Cardiac muscle cell (in vitro differentiated cells and primary cell): Measurements from ENCODE around the gene KDM4B. TPM values are rescaled to one million over a fixed set of nuclear protein-coding genes. Genes with fewer than 3 reads are reported as not detected.

Experiments
- DNase-seq, 2 donors: peaks; one replicate each; pipeline versions ENCODE4 v3.0.0 to v3.0.0-alpha.2; 2010 to 2017; ENCODE audit warnings: low read depth in 1 of 2, low spot score in 1 of 2
- H3K27ac ChIP-seq: fragments of 200-600 bp; sonication (generic); 2 replicates; pipeline ENCODE4 v1.5.1; 2016
- H3K27me3 ChIP-seq: fragments of 200-600 bp; sonication (generic); 2 replicates; pipeline ENCODE4 v1.6.0; 2016; ENCODE audit warnings: control low read depth
- H3K36me3 ChIP-seq: fragments of 200-600 bp; sonication (generic); 2 replicates; pipeline ENCODE4 v1.5.1; 2016; ENCODE audit warnings: control low read depth
- H3K4me1 ChIP-seq: fragments of 200-600 bp; sonication (generic); 2 replicates; pipeline ENCODE4 v1.8.1; 2017; ENCODE audit warnings: low read depth, mild to moderate bottlenecking, mixed run types
- H3K4me3 ChIP-seq: fragments of 200-600 bp; sonication (generic); 2 replicates; pipeline ENCODE4 v1.5.1; 2016; ENCODE audit warnings: mild to moderate bottlenecking
- H3K9me3 ChIP-seq: fragments of 200-600 bp; sonication (generic); 2 replicates; pipeline ENCODE4 v1.5.1; 2017; ENCODE audit warnings: low read depth, mild to moderate bottlenecking, control low read depth
- polyA plus RNA-seq: library from polyadenylated mRNA; unstranded; fragments of >200 nt; fragmentation: Nextera tagmentation; extraction: Ambion mirVana; gene quantifications from 2 replicates; pipeline ENCODE4 v1.2.1, GENCODE V29; 2016
- total RNA-seq: library from RNA; depleted of rRNA; stranded (reverse); fragments of >200 nt; gene quantifications from 2 replicates; pipeline ENCODE4 v1.2.3, GENCODE V29; 2016
- TF ChIP-seq, protein P1 (sequence below): IDR thresholded peaks from 2 replicates; pipeline ENCODE4 v1.5.1; 2012; ENCODE audit warnings: low read depth, mild to moderate bottlenecking, low read length

Gene KDM4B
- total and polyA plus RNA-seq, 2 experiments from 2014 or later = 74.6 to 90.6 TPM

DNA sequence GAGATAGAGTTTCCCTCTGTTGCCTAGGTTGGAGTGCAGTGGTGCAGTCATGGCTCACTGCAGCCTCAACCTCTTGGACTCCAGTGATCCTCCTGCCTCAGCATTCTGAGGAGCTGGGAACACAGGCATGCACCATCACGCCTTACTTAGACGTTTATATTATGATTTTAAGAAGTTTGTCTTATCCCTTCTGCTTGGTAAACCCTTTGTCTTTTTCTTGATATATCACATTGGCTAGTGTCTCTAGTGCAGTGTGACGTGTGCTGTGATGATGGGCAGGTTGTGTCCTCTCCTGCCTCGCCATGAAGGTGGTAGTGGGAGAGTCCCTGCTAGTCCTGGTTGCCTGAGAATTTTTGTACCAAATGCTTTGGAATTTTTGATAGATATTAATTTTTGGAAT, 93.9 kb downstream of the KDM4B start:
- no peaks in the 10 kb centered on the region for H3K4me1 ChIP-seq
- DNase-seq = no peak
- no peak overlapping the region for H3K4me3 ChIP-seq
- peaks cover 20% of the 10 kb centered on the region for H3K36me3 ChIP-seq
- TF ChIP-seq, protein P1, sequence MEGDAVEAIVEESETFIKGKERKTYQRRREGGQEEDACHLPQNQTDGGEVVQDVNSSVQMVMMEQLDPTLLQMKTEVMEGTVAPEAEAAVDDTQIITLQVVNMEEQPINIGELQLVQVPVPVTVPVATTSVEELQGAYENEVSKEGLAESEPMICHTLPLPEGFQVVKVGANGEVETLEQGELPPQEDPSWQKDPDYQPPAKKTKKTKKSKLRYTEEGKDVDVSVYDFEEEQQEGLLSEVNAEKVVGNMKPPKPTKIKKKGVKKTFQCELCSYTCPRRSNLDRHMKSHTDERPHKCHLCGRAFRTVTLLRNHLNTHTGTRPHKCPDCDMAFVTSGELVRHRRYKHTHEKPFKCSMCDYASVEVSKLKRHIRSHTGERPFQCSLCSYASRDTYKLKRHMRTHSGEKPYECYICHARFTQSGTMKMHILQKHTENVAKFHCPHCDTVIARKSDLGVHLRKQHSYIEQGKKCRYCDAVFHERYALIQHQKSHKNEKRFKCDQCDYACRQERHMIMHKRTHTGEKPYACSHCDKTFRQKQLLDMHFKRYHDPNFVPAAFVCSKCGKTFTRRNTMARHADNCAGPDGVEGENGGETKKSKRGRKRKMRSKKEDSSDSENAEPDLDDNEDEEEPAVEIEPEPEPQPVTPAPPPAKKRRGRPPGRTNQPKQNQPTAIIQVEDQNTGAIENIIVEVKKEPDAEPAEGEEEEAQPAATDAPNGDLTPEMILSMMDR = no peak
- no peak overlapping the region for H3K27ac ChIP-seq
- no peaks in the 10 kb centered on the region for H3K9me3 ChIP-seq
- H3K27me3 ChIP-seq = no peaks in the 10 kb centered on the region

DNA sequence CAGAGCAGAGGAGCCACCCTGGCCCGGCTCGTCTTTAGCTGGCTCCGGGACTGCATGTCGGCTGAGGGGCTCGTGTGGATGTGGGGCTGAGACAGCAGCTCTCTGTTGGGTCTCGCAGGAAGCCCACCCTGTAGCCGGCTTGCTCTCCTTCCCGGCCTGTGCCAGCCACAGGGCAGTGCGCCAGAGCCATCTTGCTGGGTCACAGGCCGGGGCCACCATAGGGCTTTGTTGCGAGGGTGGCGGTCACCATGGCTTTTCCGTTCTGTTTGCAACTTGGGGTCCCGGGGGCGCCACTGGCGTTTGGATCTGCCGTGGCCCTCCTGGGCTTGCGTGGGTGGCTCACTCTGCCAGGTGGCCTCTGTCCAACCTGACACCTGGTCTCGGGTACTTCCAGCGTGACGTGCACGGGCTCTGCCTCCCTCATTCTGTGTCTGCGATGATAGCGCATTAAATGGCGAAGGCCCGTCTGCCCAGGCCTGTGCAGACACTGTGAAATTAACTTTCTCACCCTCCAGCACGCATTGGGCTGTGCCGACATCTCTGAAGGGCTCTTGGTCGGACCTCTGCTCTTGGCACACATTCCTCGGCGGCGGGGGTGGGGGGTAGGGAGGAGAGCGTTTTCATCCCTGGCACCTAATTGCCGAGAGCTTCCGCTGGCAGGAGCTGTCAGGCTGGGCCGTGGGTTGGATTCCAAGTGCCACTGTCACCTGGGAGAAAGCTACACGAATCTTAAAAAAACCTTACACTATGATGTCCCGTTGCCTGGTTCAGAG, 95.1 kb downstream of the KDM4B start:
- Histone ChIP-seq H3K4me1 (no peaks in the 10 kb centered on the region), H3K36me3 (peaks cover 20% of the 10 kb centered on the region), H3K4me3 (no peak overlapping the region), H3K27ac (no peak overlapping the region), H3K9me3 (no peaks in the 10 kb centered on the region), H3K27me3 (no peaks in the 10 kb centered on the region)
- TF ChIP-seq, protein P1 = no peak
- no peak for DNase-seq

DNA sequence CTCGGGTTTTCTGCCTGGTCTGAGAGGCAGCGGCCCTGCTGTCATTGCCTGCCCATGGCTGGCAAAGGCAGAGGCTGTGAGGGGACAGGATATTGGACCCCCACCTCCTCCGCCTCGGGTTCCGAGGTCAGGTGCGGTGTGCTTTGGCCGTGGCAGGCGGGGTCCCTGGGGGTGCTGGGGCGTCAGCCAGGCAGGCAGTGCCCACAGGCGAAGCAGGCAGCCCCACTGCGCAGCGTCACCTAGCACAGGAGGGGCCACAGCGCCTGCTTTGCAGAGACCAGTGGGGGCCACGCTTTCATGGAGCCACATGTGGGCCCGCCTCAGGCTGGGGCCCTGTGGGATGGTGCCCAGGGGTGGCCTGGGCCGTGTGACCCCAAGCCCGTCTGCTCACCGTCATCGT, 96.0 kb downstream of the KDM4B start:
- peaks cover 20% of the 10 kb centered on the region for H3K36me3 ChIP-seq
- TF ChIP-seq, protein P1 = no peak
- no peaks in the 10 kb centered on the region for H3K9me3 ChIP-seq
- no peaks in the 10 kb centered on the region for H3K4me1 ChIP-seq
- no peak overlapping the region for H3K27ac ChIP-seq
- no peaks in the 10 kb centered on the region for H3K27me3 ChIP-seq
- DNase-seq = no peak
- no peak overlapping the region for H3K4me3 ChIP-seq

DNA sequence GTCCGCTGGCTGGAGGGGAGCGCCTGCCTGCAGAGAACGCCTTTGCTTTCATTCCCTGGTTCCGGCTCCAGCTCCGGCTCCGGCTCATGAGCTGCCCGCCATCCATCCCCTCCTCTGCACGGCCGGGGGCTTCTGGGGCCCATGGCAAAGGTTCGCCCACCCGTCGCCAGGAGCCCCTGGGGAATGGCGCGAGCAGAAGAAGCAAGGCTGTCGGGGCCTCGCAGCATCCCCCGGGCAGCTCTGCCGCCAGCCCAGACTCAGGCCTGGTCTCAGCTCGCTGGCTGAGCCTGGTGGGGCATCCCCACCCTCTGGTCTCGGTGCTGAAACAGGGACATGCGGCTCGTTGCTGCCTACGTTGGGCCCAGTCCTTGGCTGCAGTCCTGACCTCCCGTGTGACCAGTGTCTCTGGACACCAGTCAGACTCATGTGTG, 96.8 kb downstream of the KDM4B start:
- TF ChIP-seq, protein P1 = no peak
- no peaks in the 10 kb centered on the region for H3K4me1 ChIP-seq
- H3K36me3 ChIP-seq = peaks cover 20% of the 10 kb centered on the region
- H3K27ac ChIP-seq = no peak overlapping the region
- no peaks in the 10 kb centered on the region for H3K9me3 ChIP-seq
- no peak for DNase-seq
- no peak overlapping the region for H3K4me3 ChIP-seq
- H3K27me3 ChIP-seq = no peaks in the 10 kb centered on the region

DNA sequence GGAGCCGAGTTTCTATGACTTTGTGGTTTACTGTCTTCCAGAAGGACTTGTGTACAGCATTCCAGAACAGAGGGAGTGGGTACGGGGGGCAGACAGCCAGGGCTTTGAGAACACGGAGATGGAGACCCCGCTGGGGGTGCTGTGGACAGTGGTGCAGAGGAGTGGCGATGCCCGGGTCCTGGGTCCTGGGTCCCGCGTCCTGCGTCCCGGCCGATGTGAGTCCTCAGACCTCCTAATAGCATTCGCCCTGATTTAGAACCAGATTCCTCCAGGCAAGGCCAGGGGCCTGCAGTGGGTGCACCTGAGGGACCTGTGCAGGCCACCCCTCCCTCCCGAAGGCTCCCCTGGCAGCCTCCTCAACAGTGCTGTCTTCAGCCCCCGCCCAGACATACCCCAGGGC, 97.9 kb downstream of the KDM4B start:
- H3K27ac ChIP-seq = no peak overlapping the region
- no peak for DNase-seq
- no peaks in the 10 kb centered on the region for H3K9me3 ChIP-seq
- H3K27me3 ChIP-seq = no peaks in the 10 kb centered on the region
- no peaks in the 10 kb centered on the region for H3K4me1 ChIP-seq
- peaks cover 20% of the 10 kb centered on the region for H3K36me3 ChIP-seq
- TF ChIP-seq, protein P1 = no peak
- H3K4me3 ChIP-seq = no peak overlapping the region
